ENCODE results near the gene KCNMB2.

DNA sequence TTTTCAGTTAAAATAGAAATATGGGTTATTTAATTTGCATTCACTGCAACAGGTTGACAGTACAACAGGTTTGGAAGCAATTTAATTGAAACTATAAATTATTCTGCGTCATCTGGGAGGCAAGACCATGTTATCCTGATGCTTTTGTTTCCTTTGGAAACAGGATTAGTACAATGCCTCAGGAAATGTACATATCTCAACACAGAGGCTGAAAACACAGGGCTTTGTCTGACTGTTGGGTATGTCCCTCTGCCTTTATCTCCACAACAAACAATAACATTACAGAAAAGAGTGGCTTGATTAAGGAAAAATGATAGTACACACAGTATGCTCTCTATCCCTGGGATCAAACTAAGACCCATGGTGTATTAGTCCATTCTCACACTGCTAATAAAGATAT, 95.7 kb downstream of the KCNMB2 start:
- TF ChIP-seq GATA2 (IDR thresholded peaks at IDR 0.05; ENCODE audit: low read depth, low read length) (no peak), GATA3 (IDR thresholded peaks at IDR 0.05; ENCODE audit: low read depth, low read length) (no peak)

Measured in SH-SY5Y (cell line).